Subcutaneous adipose tissue (tissue), 4 donors: ENCODE data around the gene PLCB1. TPM values are rescaled to one million over a fixed set of nuclear protein-coding genes. Genes with fewer than 3 reads are reported as not detected.

Experiments
- CTCF ChIP-seq: fragments of 450-650 bp; IDR thresholded peaks from one replicate; pipeline ENCODE4 v1.5.1; 2016; ENCODE audit warnings: low read depth, mild to moderate bottlenecking, control low read depth, antibody characterized with exemption, moderate library complexity
- total RNA-seq, 4 donors: library from RNA; depleted of rRNA; stranded (reverse); fragments of >200 nt; gene quantifications; one replicate each; pipeline ENCODE4 v1.1.0, GENCODE V29; 2016

PLCB1 gene
- total RNA-seq, 4 donors from 2014 or later = 14.1 to 26.7 (median 18.4) TPM

GRCh38 chr20:8774412-8774811, 642.3 kb downstream of the PLCB1 start:
- TF ChIP-seq CTCF = no peak

- no peak for TF ChIP-seq CTCF
Measured at GRCh38 chr20:8777911-8778310, 645.8 kb downstream of the PLCB1 start.

GRCh38 chr20:8778387-8778786, 646.3 kb downstream of the PLCB1 start:
- no peak for TF ChIP-seq CTCF

GRCh38 chr20:8780915-8781314, 648.8 kb downstream of the PLCB1 start:
- TF ChIP-seq CTCF = no peak

- TF ChIP-seq CTCF = no peak
Measured at GRCh38 chr20:8782804-8783203, 650.7 kb downstream of the PLCB1 start.

GRCh38 chr20:8783734-8784133, 651.7 kb downstream of the PLCB1 start:
- no peak for TF ChIP-seq CTCF

GRCh38 chr20:8786383-8786782, 654.3 kb downstream of the PLCB1 start:
- TF ChIP-seq CTCF = no peak
